ENCODE measurements around the gene MFF. TPM values are rescaled to one million over a fixed set of nuclear protein-coding genes. Genes with fewer than 3 reads are reported as not detected.

Gene MFF
- total RNA-seq, 1 experiment from 2014 or later: 83.3 TPM

- Histone ChIP-seq H3K79me1 (ENCODE audit: insufficient read depth, low read depth, low read length, poor library complexity, severe bottlenecking) (no peaks in the 10 kb centered on the region), H4K8ac (replicated peaks; ENCODE audit: insufficient read length, low read depth, low read length) (no peak overlapping the region), H3K18ac (ENCODE audit: insufficient read length, low read depth, low read length) (no peak overlapping the region), H3K23ac (ENCODE audit: insufficient read length, low read depth, low read length) (no peak overlapping the region), H2BK5ac (ENCODE audit: insufficient read length, low read length) (no peak overlapping the region), H2AK5ac (ENCODE audit: insufficient read length, low read length) (no peak overlapping the region), H2AFZ (ENCODE audit: low read length) (no peak overlapping the region), H3K9me3 (ENCODE audit: control insufficient read depth, low read depth, low read length) (no peaks in the 10 kb centered on the region), H3T11ph (ENCODE audit: low read length) (no peak overlapping the region), H2BK12ac (ENCODE audit: insufficient read length, low read depth, low read length) (no peak overlapping the region), H3K9ac (ENCODE audit: extremely low read depth, insufficient read length, low read length) (no peak overlapping the region), H3K14ac (ENCODE audit: insufficient read depth, low read length) (no peak overlapping the region), H3K27ac (ENCODE audit: insufficient read length, low read depth, low read length) (no peak overlapping the region), H3K23me2 (ENCODE audit: insufficient read length, low read depth, low read length, poor library complexity, severe bottlenecking) (no peaks in the 10 kb centered on the region), H2BK15ac (ENCODE audit: low read depth, low read length) (no peak overlapping the region), H3K4me2 (ENCODE audit: insufficient read depth, insufficient read length, low read length) (no peak overlapping the region), H3K79me2 (ENCODE audit: insufficient read depth, low read length) (no peaks in the 10 kb centered on the region), H2BK120ac (ENCODE audit: low read depth, low read length, poor library complexity, severe bottlenecking) (no peak overlapping the region), H4K5ac (ENCODE audit: insufficient read length, low read depth, low read length) (no peak overlapping the region), H2BK20ac (ENCODE audit: low read depth, low read length, poor library complexity, severe bottlenecking) (no peak overlapping the region), H3K4ac (ENCODE audit: low read depth, low read length) (no peak overlapping the region), H4K20me1 (ENCODE audit: control insufficient read depth, insufficient read depth, insufficient read length) (no peaks in the 10 kb centered on the region), H3K27me3 (ENCODE audit: insufficient read depth, low read length) (no peaks in the 10 kb centered on the region), H3K4me1 (ENCODE audit: insufficient read depth, low read length) (no peaks in the 10 kb centered on the region; the same call in 1 of the 2 replicates), H4K91ac (ENCODE audit: insufficient read length, low read depth, low read length) (no peak overlapping the region), H3K56ac (ENCODE audit: insufficient read length, low read depth, low read length) (no peak overlapping the region)
- H3K36me3 Mint-ChIP-seq (ENCODE audit: insufficient read depth in 1 of 3, low read depth in 3 of 3): peaks cover 0 to 3% (median 0%) of the 10 kb centered on the region in 3 experiments; a peak in 1 of 7 replicates
- H3K27ac Mint-ChIP-seq: no peak overlapping the region
- WGBS (ENCODE audit: extremely low coverage, insufficient read length, low lambda C conversion rate): no CpG with 5 or more reads among the region's 4 CpGs
- H3K27me3 Mint-ChIP-seq (ENCODE audit: low read depth): no peaks in the 10 kb centered on the region
- H3K4me1 Mint-ChIP-seq: peaks cover under 1 to 3% of the 10 kb centered on the region in 2 experiments; a peak in 2 of 4 replicates
- peaks cover 0 to 5% of the 10 kb centered on the region in 2 experiments; a peak in 1 of 5 replicates for H3K9me3 Mint-ChIP-seq
- TF ChIP-seq CTCF (conservative IDR thresholded peaks at IDR 0.05): no peak
- H3K4me3 Mint-ChIP-seq: no peak overlapping the region
- DNase-seq: no peak
These were observed 73.9 kb downstream of the MFF start for GRCh38 chr2:227398684-227399670.
